Uterus (tissue), 4 donors: ENCODE results near the gene TIAM1. TPM values are rescaled to one million over a fixed set of nuclear protein-coding genes. Genes with fewer than 3 reads are reported as not detected.

Experiments used
- DNase-seq, 2 donors: peaks; one replicate each; pipeline ENCODE4 v3.0.0-alpha.2; 2019 to 2020
- H3K27ac ChIP-seq, 2 donors: fragments of 200-600 bp; sonication (generic); 1 replicate in 1 of 2; 2 replicates in 1 of 2; pipeline ENCODE4 v1.5.1; 2016 to 2018
- H3K27me3 ChIP-seq, 2 donors: fragments of 200-600 bp; sonication (generic); one replicate each; pipeline ENCODE4 v1.5.1; 2018 to 2019; ENCODE audit warnings: control low read depth in 1 of 2
- H3K36me3 ChIP-seq, 2 donors: fragments of 200-600 bp; sonication (generic); one replicate each; pipeline ENCODE4 v1.5.1; 2019; ENCODE audit warnings: control low read depth in 1 of 2
- H3K4me1 ChIP-seq, 2 donors: fragments of 200-600 bp; sonication (generic); one replicate each; pipeline ENCODE4 v1.5.1; 2018 to 2019; ENCODE audit warnings: control low read depth in 1 of 2
- H3K4me3 ChIP-seq, 2 donors: fragments of 200-600 bp; sonication (generic); 1 replicate in 1 of 2; 2 replicates in 1 of 2; pipeline ENCODE4 v1.5.1; 2018 to 2019; ENCODE audit warnings: mild to moderate bottlenecking in 1 of 2
- H3K9me3 ChIP-seq, 2 donors: fragments of 200-600 bp; sonication (generic); one replicate each; pipeline ENCODE4 v1.5.1; 2019; ENCODE audit warnings: control low read depth in 1 of 2
- CTCF ChIP-seq, 4 experiments: fragments of 200-600 bp in 2 of 4; fragments of 450-650 bp in 2 of 4; sonication (generic) in 2 of 4; IDR thresholded peaks; one replicate each; pipeline ENCODE4 v1.5.1; 2016 to 2019; ENCODE audit warnings: antibody characterized with exemption in 4 of 4, mild to moderate bottlenecking in 2 of 4, moderate library complexity in 1 of 4
- POLR2A ChIP-seq, 2 donors: fragments of 450-650 bp; IDR thresholded peaks; one replicate each; pipeline ENCODE4 v1.6.1; 2016; ENCODE audit warnings: antibody characterized with exemption in 2 of 2, mild to moderate bottlenecking in 1 of 2, moderate library complexity in 1 of 2
- intact Hi-C: fragments of 100-400 bp; cut with DNase I; formaldehyde crosslinking; loops from one replicate; pipeline ENCODE4 v1.15.1; 2023; ENCODE audit warnings: low total_unique reads
- total RNA-seq, 4 donors: library from RNA; depleted of rRNA in 3 of 4; stranded (reverse); fragments of >200 nt in 3 of 4; gene quantifications; one replicate each; pipeline versions ENCODE4 v1.1.0 to v1.2.4, GENCODE V29; 2014 to 2023
- donor health status: DM: yes; HTN: yes; CAD: no.

Gene TIAM1
- total RNA-seq, 4 donors from 2014 or later, result 14.4 to 74.9 (median 39.5) TPM

- H3K27ac ChIP-seq, result no peak overlapping the region
- no peaks in the 10 kb centered on the region for H3K9me3 ChIP-seq
- no peak overlapping the region for H3K4me3 ChIP-seq
- TF ChIP-seq POLR2A (IDR thresholded peaks at IDR 0.05), result no peak
- intact Hi-C loops, result no loop called here
- H3K27me3 ChIP-seq, result no peaks in the 10 kb centered on the region
- no peaks in the 10 kb centered on the region for H3K4me1 ChIP-seq
- DNase-seq, result no peak
- no peaks in the 10 kb centered on the region for H3K36me3 ChIP-seq
Measured at GRCh38 chr21:31370281-31370892, 26.3 kb upstream of the TIAM1 start.

GRCh38 chr21:31368361-31368760, 24.3 kb upstream of the TIAM1 start:
- no peak for TF ChIP-seq POLR2A (IDR thresholded peaks at IDR 0.05)
- no peak for TF ChIP-seq CTCF (IDR thresholded peaks at IDR 0.05)
- no peaks in the 10 kb centered on the region for H3K27me3 ChIP-seq
- H3K4me1 ChIP-seq, result no peaks in the 10 kb centered on the region
- no peaks in the 10 kb centered on the region for H3K36me3 ChIP-seq
- H3K4me3 ChIP-seq, result no peak overlapping the region
- no peak for DNase-seq
- no peaks in the 10 kb centered on the region for H3K9me3 ChIP-seq
- intact Hi-C loops, result no loop called here
- no peak overlapping the region for H3K27ac ChIP-seq

- intact Hi-C loops, result no loop called here
- Histone ChIP-seq H3K36me3 (no peaks in the 10 kb centered on the region), H3K4me3 (no peak overlapping the region), H3K4me1 (no peaks in the 10 kb centered on the region), H3K9me3 (no peaks in the 10 kb centered on the region), H3K27me3 (no peaks in the 10 kb centered on the region), H3K27ac (no peak overlapping the region)
- no peak for DNase-seq
- TF ChIP-seq CTCF (IDR thresholded peaks at IDR 0.05), result no peak
- no peak for TF ChIP-seq POLR2A (IDR thresholded peaks at IDR 0.05)
Measured at GRCh38 chr21:31367801-31368200, 23.7 kb upstream of the TIAM1 start.

DNA sequence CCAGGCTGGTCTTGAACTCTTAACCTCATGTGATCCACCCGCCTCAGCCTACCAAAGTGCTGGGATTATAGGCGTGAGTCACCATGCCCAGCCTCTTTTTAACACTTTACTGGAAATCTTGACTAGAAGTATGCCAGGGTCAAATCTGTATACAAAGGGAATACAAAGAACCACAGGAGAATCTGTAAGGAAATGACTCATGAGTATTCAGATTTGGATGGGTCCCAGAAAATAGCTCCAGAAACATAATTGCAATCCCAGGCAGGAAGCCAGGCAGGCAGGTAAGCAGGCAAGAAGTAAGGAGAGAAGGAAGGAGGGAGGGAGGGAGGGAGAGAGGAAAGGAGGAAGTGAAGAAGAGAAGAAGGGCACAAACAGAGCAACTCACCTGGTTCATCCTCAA, 22.8 kb upstream of the TIAM1 start:
- no peak overlapping the region for H3K4me3 ChIP-seq
- no peaks in the 10 kb centered on the region for H3K9me3 ChIP-seq
- H3K4me1 ChIP-seq, result no peaks in the 10 kb centered on the region
- no peaks in the 10 kb centered on the region for H3K36me3 ChIP-seq
- intact Hi-C loops, result no loop called here
- TF ChIP-seq CTCF (IDR thresholded peaks at IDR 0.05), result no peak
- TF ChIP-seq POLR2A (IDR thresholded peaks at IDR 0.05), result no peak
- no peak for DNase-seq
- H3K27me3 ChIP-seq, result no peaks in the 10 kb centered on the region
- no peak overlapping the region for H3K27ac ChIP-seq

DNA sequence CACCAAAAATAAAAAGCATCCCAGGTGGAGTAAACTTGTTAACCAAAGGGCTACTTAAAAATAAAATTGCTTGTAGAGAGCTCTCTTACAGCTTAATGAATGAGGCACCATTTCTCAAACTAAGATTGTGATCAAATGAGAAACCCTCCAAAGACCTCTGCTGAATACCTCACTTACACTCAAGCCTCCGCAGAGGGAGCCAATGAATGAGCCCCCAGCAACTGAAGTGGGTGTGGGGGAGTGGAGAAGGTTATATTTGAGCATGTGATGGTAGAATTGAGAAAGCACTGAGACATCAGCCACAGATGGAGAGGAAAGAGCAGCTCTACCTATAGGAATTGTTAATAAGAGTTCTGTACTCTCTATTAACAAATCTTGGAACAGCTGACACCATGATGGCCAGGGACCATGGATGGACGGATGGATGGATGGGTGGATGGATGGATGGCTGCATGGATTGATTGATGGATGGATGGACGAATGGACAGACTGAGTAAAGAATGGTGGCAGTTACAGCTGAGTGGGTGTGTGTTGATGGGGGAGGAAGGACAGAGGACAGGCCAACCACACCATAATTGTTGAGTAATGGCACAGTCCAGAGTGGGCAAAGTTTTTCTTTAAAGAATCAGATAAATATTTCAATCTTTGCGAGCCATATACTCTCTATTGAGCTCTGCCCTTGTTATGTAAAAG, 20.3 kb upstream of the TIAM1 start:
- intact Hi-C loops, result no loop called here
- TF ChIP-seq CTCF (IDR thresholded peaks at IDR 0.05) (no peak), POLR2A (IDR thresholded peaks at IDR 0.05) (no peak)
- Histone ChIP-seq H3K4me1 (no peaks in the 10 kb centered on the region), H3K27me3 (no peaks in the 10 kb centered on the region), H3K27ac (no peak overlapping the region), H3K4me3 (no peak overlapping the region), H3K36me3 (no peaks in the 10 kb centered on the region), H3K9me3 (no peaks in the 10 kb centered on the region)
- DNase-seq, result no peak
